ENCODE measurements around the gene PARD6G. TPM values are rescaled to one million over a fixed set of nuclear protein-coding genes. Genes with fewer than 3 reads are reported as not detected.

Gene PARD6G
- total and polyA plus RNA-seq, 9 of the 15 experiments (the other 6 are each of a cell fraction or from before 2014, with no cell fraction given), result 0.03 to 1.2 (median 0.26) TPM

DNA sequence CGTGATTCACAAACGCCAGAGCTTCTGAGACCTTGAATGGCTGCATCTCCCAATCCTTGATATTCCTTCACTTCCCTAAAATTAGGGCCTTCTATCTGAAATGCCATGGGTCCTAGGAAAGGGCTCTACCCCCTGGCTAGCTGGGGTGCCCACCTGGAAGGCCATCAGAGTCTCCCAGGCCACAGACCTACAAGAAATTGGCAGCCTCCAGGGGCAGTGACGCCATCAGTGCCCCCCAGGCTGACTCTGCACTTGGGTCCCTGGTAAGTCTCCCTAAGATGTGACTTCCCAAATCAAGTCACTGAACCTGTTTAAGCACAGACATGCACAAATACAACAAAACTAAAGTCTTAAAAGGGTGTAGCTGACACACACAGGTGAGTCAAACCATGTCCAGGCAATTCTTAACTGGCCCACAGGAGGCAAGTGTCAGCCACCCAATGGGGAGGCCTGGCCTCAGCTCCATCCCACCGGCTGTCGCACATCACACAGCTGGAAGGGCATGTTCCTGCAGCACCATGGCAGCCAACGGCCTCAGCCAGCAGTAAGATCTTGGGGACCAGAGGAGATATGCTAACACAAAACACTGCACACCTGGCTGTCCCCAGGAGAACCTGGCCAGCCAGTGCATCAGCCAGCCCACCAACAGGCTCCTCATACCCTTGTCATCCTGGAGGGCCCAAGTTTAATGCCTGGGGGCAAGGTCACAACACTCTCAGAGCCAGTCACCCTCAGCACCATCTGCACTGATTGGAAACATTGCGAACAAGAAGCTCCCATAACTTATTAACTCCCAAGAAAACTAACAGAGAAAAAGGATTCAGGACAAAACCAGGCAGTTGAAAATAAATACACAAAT, 5.2 kb downstream of the PARD6G start:
- H3K4me1 ChIP-seq (replicated peaks in 1 of 2; ENCODE audit: control insufficient read depth in 2 of 2, insufficient read depth in 2 of 2, low read length in 2 of 2), result peaks cover 0 to 7% of the 10 kb centered on the region in 2 experiments; a peak in 2 of 5 replicates
- BruUV-seq (replicated peaks), result no TSS peak
- ChIA-PET POLR2A (no interaction called here), CTCF (ENCODE audit: low intra/inter-chr PET ratio) (no interaction called here)
- no peak overlapping the region for H3K27ac ChIP-seq (ENCODE audit: extremely low read depth, low read depth, low read length)
- intact Hi-C loops (cut with micrococcal nuclease) (no loop called here), in situ Hi-C loops (cut with MboI) (no loop called here)
- no peaks in the 10 kb centered on the region for H3K9me3 ChIP-seq (replicated peaks; ENCODE audit: control insufficient read depth, insufficient read depth, low read depth, low read length)
- ATAC-seq (no peak), DNase-seq (ENCODE audit: extremely low read depth in 1 of 4, low spot score in 3 of 4) (no peak), FAIRE-seq (no peak)
- H3K79me2 ChIP-seq (ENCODE audit: control insufficient read depth, insufficient read depth, low read length), result no peaks in the 10 kb centered on the region
- TF ChIP-seq ZNF184 (CRISPR knock-in tag; IDR thresholded peaks at IDR 0.05) (no peak), PYGO2 (tag; IDR thresholded peaks at IDR 0.05) (no peak), MTA1 (IDR thresholded peaks at IDR 0.05; ENCODE audit: borderline replicate concordance) (no peak), TRIM28 (IDR thresholded peaks at IDR 0.05) (no peak), SIRT6 (IDR thresholded peaks at IDR 0.05; ENCODE audit: low read depth, low read length) (no peak), LARP7 (IDR thresholded peaks at IDR 0.05) (no peak), ESRRB (CRISPR knock-in tag; IDR thresholded peaks at IDR 0.05; ENCODE audit: borderline replicate concordance) (no peak), ZFP1 (CRISPR knock-in tag; IDR thresholded peaks at IDR 0.05) (no peak)
- TF ChIP-seq, protein P1, sequence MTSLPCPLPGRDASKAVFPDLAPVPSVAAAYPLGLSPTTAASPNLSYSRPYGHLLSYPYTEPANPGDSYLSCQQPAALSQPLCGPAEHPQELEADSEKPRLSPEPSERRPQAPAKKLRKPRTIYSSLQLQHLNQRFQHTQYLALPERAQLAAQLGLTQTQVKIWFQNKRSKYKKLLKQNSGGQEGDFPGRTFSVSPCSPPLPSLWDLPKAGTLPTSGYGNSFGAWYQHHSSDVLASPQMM (CRISPR knock-in tag; IDR thresholded peaks at IDR 0.05), result no peak
- TF ChIP-seq, protein P2, sequence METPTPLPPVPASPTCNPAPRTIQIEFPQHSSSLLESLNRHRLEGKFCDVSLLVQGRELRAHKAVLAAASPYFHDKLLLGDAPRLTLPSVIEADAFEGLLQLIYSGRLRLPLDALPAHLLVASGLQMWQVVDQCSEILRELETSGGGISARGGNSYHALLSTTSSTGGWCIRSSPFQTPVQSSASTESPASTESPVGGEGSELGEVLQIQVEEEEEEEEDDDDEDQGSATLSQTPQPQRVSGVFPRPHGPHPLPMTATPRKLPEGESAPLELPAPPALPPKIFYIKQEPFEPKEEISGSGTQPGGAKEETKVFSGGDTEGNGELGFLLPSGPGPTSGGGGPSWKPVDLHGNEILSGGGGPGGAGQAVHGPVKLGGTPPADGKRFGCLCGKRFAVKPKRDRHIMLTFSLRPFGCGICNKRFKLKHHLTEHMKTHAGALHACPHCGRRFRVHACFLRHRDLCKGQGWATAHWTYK (CRISPR knock-in tag; IDR thresholded peaks at IDR 0.05), result no peak
- WGBS (ENCODE audit: insufficient coverage, low coverage, missing lambda C conversion rate), result 0% methylated on average over 7 of the region's 7 CpGs
- no peak overlapping the region for H3K9ac ChIP-seq (ENCODE audit: insufficient read depth in 1 of 2, low read depth in 2 of 2, low read length in 2 of 2)
- no peak overlapping the region for H3K4me2 ChIP-seq (ENCODE audit: insufficient read depth, low read length)
- H3K36me3 ChIP-seq (ENCODE audit: control insufficient read depth, insufficient read depth, low read length), result no peaks in the 10 kb centered on the region
- H4K20me1 ChIP-seq (replicated peaks; ENCODE audit: control insufficient read depth, insufficient read depth, low read length), result no peaks in the 10 kb centered on the region
- no peak overlapping the region for H3K4me3 ChIP-seq
- no peak overlapping the region for H2AFZ ChIP-seq (ENCODE audit: low read depth, low read length)
- peaks cover 2 to 33% of the 10 kb centered on the region in 2 experiments; a peak in 4 of 5 replicates for H3K27me3 ChIP-seq (ENCODE audit: control insufficient read depth in 2 of 2, insufficient read depth in 2 of 2, low read length in 2 of 2)
- no peaks in the 10 kb centered on the region for H3K9me1 ChIP-seq (ENCODE audit: control insufficient read depth, insufficient read depth, low read length)
